Right atrium auricular region (tissue), 2 donors: ENCODE results near the gene NDST1. TPM values are rescaled to one million over a fixed set of nuclear protein-coding genes. Genes with fewer than 3 reads are reported as not detected.

Experiments used
- DNase-seq: peaks from one replicate; pipeline ENCODE4 v3.0.0-alpha.2; 2019; ENCODE audit warnings: low spot score
- H3K27ac ChIP-seq, 2 donors: fragments of 200-600 bp; sonication (generic); 1 replicate in 1 of 2; 2 replicates in 1 of 2; pipeline ENCODE4 v1.5.1; 2016 to 2019
- H3K27me3 ChIP-seq, 2 donors: fragments of 200-600 bp; sonication (generic); one replicate each; pipeline versions ENCODE4 v1.5.1 to v1.6.0; 2017 to 2019
- H3K36me3 ChIP-seq: fragments of 200-600 bp; sonication (generic); one replicate; pipeline ENCODE4 v1.5.1; 2016
- H3K4me1 ChIP-seq, 2 donors: fragments of 200-600 bp; sonication (generic); one replicate each; pipeline versions ENCODE4 v1.5.1 to v1.6.0; 2017 to 2019
- H3K4me3 ChIP-seq, 2 donors: fragments of 200-600 bp; sonication (generic); 1 replicate in 1 of 2; 2 replicates in 1 of 2; pipeline ENCODE4 v1.5.1; 2017 to 2019; ENCODE audit warnings: mild to moderate bottlenecking in 1 of 2, moderate library complexity in 1 of 2
- H3K9me3 ChIP-seq, 2 donors: fragments of 200-600 bp; sonication (generic); one replicate each; pipeline ENCODE4 v1.5.1; 2019
- CTCF ChIP-seq, 2 donors: fragments of 200-600 bp; sonication (generic); IDR thresholded peaks; one replicate each; pipeline ENCODE4 v1.5.1; 2019; ENCODE audit warnings: antibody characterized with exemption in 2 of 2
- total RNA-seq, 2 donors: library from RNA; depleted of rRNA; stranded (reverse); fragments of >200 nt; gene quantifications; one replicate each; pipeline ENCODE4 v1.1.0, GENCODE V29; 2016

NDST1 gene
- total RNA-seq, 2 donors from 2014 or later: 81.4 to 91.8 TPM

GRCh38 chr5:150535611-150536010 lies 27.7 kb downstream of the NDST1 start:
- Histone ChIP-seq H3K36me3 (peaks cover 69% of the 10 kb centered on the region), H3K9me3 (no peaks in the 10 kb centered on the region), H3K27ac (no peak overlapping the region), H3K4me1 (peaks cover 0 to 54% of the 10 kb centered on the region in 2 donors), H3K27me3 (no peaks in the 10 kb centered on the region), H3K4me3 (no peak overlapping the region)
- no peak for DNase-seq
- TF ChIP-seq CTCF (IDR thresholded peaks at IDR 0.05): no peak

- DNase-seq: no peak
- Histone ChIP-seq H3K36me3 (peaks cover 87% of the 10 kb centered on the region), H3K27me3 (no peaks in the 10 kb centered on the region), H3K4me3 (no peak overlapping the region), H3K9me3 (no peaks in the 10 kb centered on the region), H3K4me1 (peaks cover 0 to 39% of the 10 kb centered on the region in 2 donors), H3K27ac (peak overlapping the region; percentile 30 to 40)
- no peak for TF ChIP-seq CTCF (IDR thresholded peaks at IDR 0.05)
Measured at GRCh38 chr5:150538007-150538917, 30.3 kb downstream of the NDST1 start.

- peak overlapping the region in 1 of 2 donors; percentile 30 for H3K27ac ChIP-seq
- H3K4me3 ChIP-seq: no peak overlapping the region
- no peaks in the 10 kb centered on the region for H3K9me3 ChIP-seq
- H3K4me1 ChIP-seq: peaks cover 0 to 37% of the 10 kb centered on the region in 2 donors
- no peak for DNase-seq
- TF ChIP-seq CTCF (IDR thresholded peaks at IDR 0.05): no peak
- H3K27me3 ChIP-seq: no peaks in the 10 kb centered on the region
- H3K36me3 ChIP-seq: peaks cover 79% of the 10 kb centered on the region
Measured at GRCh38 chr5:150539206-150539605, 31.3 kb downstream of the NDST1 start.

- DNase-seq: no peak
- peak overlapping the region in 1 of 2 donors; percentile 82 for H3K27ac ChIP-seq
- no peak for TF ChIP-seq CTCF (IDR thresholded peaks at IDR 0.05)
- H3K9me3 ChIP-seq: no peaks in the 10 kb centered on the region
- H3K4me3 ChIP-seq: no peak overlapping the region
- H3K36me3 ChIP-seq: peaks cover 72% of the 10 kb centered on the region
- H3K27me3 ChIP-seq: no peaks in the 10 kb centered on the region
- peaks cover 0 to 37% of the 10 kb centered on the region in 2 donors for H3K4me1 ChIP-seq
Measured at GRCh38 chr5:150540042-150540441, 32.1 kb downstream of the NDST1 start.

GRCh38 chr5:150540615-150541396 lies 32.9 kb downstream of the NDST1 start:
- TF ChIP-seq CTCF (IDR thresholded peaks at IDR 0.05): no peak
- Histone ChIP-seq H3K36me3 (peaks cover 72% of the 10 kb centered on the region), H3K27ac (peak overlapping the region; percentile 74 to 82), H3K4me3 (no peak overlapping the region), H3K9me3 (no peaks in the 10 kb centered on the region), H3K27me3 (no peaks in the 10 kb centered on the region), H3K4me1 (peaks cover 0 to 37% of the 10 kb centered on the region in 2 donors)
- peak; percentile 67 for DNase-seq
